ENCODE measurements around the gene MICU1.

Gene MICU1

GRCh38 chr10:72426986-72427385 lies 198.9 kb downstream of the MICU1 start:
- in situ Hi-C loops (cut with HindIII; ENCODE audit: low pct_ligation_motif_present, low sequenced_read_pairs): no loop called here
- H3K27me3 ChIP-seq (replicated peaks): no peaks in the 10 kb centered on the region
- H3K4me3 ChIP-seq (ENCODE audit: low read depth, low read length): no peak overlapping the region
- H3K27ac ChIP-seq: no peak overlapping the region
- DNase-seq: no peak
- TF ChIP-seq CTCF (IDR thresholded peaks at IDR 0.05; ENCODE audit: low read depth, low read length, missing control alignments): peak; percentile 12
- H3K36me3 ChIP-seq (replicated peaks): peaks cover 2% of the 10 kb centered on the region

- in situ Hi-C loops (cut with HindIII; ENCODE audit: low pct_ligation_motif_present, low sequenced_read_pairs): no loop called here
- no peak overlapping the region for H3K27ac ChIP-seq
- no peak for DNase-seq
These were observed 200.7 kb downstream of the MICU1 start for GRCh38 chr10:72425133-72425532.

GRCh38 chr10:72424561-72424960 lies 201.3 kb downstream of the MICU1 start:
- Histone ChIP-seq H3K36me3 (replicated peaks) (peaks cover 2% of the 10 kb centered on the region), H3K27ac (no peak overlapping the region), H3K4me3 (ENCODE audit: low read depth, low read length) (no peak overlapping the region), H3K27me3 (replicated peaks) (no peaks in the 10 kb centered on the region)
- in situ Hi-C loops (cut with HindIII; ENCODE audit: low pct_ligation_motif_present, low sequenced_read_pairs): no loop called here
- no peak for DNase-seq
- TF ChIP-seq CTCF (IDR thresholded peaks at IDR 0.05; ENCODE audit: low read depth, low read length, missing control alignments): no peak

More at GRCh38 chr10:72425133-72425532, 200.7 kb downstream of the MICU1 start:
- Histone ChIP-seq H3K27me3 (replicated peaks) (no peaks in the 10 kb centered on the region), H3K4me3 (ENCODE audit: low read depth, low read length) (no peak overlapping the region), H3K36me3 (replicated peaks) (peaks cover 2% of the 10 kb centered on the region)
- no peak for TF ChIP-seq CTCF (IDR thresholded peaks at IDR 0.05; ENCODE audit: low read depth, low read length, missing control alignments)

- no peak overlapping the region for H3K27ac ChIP-seq
- no peak overlapping the region for H3K4me3 ChIP-seq (ENCODE audit: low read depth, low read length)
- TF ChIP-seq CTCF (IDR thresholded peaks at IDR 0.05; ENCODE audit: low read depth, low read length, missing control alignments): no peak
- in situ Hi-C loops (cut with HindIII; ENCODE audit: low pct_ligation_motif_present, low sequenced_read_pairs): no loop called here
- H3K36me3 ChIP-seq (replicated peaks): peaks cover 2% of the 10 kb centered on the region
- no peaks in the 10 kb centered on the region for H3K27me3 ChIP-seq (replicated peaks)
- DNase-seq: no peak
These were observed 202.5 kb downstream of the MICU1 start for GRCh38 chr10:72423426-72423825.

GRCh38 chr10:72421885-72422540 lies 203.9 kb downstream of the MICU1 start:
- peaks cover 2% of the 10 kb centered on the region for H3K36me3 ChIP-seq (replicated peaks)
- no peak overlapping the region for H3K27ac ChIP-seq
- no peak overlapping the region for H3K4me3 ChIP-seq (ENCODE audit: low read depth, low read length)
- in situ Hi-C loops (cut with HindIII; ENCODE audit: low pct_ligation_motif_present, low sequenced_read_pairs): no loop called here
- no peak for TF ChIP-seq CTCF (IDR thresholded peaks at IDR 0.05; ENCODE audit: low read depth, low read length, missing control alignments)
- no peak for DNase-seq
- no peaks in the 10 kb centered on the region for H3K27me3 ChIP-seq (replicated peaks)

- DNase-seq: no peak
- no peak overlapping the region for H3K27ac ChIP-seq
- TF ChIP-seq CTCF (IDR thresholded peaks at IDR 0.05; ENCODE audit: low read depth, low read length, missing control alignments): no peak
- H3K4me3 ChIP-seq (ENCODE audit: low read depth, low read length): no peak overlapping the region
- peaks cover 2% of the 10 kb centered on the region for H3K36me3 ChIP-seq (replicated peaks)
- H3K27me3 ChIP-seq (replicated peaks): no peaks in the 10 kb centered on the region
- in situ Hi-C loops (cut with HindIII; ENCODE audit: low pct_ligation_motif_present, low sequenced_read_pairs): no loop called here
These were observed 206.6 kb downstream of the MICU1 start for GRCh38 chr10:72419241-72419640.
